Measurements from ENCODE around the gene SORL1-AS1.

SORL1-AS1 gene

DNA sequence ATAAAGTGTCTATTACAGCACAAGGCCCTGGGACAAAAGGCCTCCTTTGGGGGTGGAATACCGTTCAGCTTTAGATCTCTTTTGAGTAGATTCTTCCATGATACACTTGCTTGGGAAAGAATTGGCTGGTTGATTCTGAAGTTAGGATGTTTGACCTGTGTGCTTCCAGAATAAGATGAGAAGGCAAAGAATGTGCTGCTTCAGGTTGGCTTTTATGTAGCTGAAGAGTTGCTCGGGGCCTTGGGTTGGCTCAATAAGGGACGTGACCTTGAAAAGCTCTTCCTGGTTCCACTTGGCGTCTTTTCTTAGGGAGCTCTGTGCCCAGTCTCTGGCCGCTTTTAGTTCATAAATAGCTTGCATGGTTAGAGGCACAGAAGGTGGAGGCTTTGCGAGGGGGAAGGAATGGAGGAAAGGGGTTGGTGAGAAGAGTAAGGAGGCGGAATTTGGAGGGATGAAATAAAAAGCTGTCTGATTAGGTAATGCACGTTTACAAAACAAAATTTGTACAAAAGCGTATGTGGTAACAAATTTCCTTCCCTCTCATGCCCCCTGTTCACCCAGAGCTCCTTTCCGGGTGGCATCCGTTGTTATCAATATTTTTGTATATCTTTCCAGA is 4.2 kb upstream of the SORL1-AS1 start:
- Histone ChIP-seq H3K27me3 (ENCODE audit: control insufficient read depth in 1 of 2, insufficient read depth in 1 of 2, low read length in 2 of 2) (peaks cover 29 to 72% of the 10 kb centered on the region in 2 experiments), H4K91ac (ENCODE audit: low read length) (no peak overlapping the region), H2BK120ac (ENCODE audit: low read depth, low read length) (no peak overlapping the region), H3K4me2 (ENCODE audit: low read length, poor library complexity, severe bottlenecking) (no peak overlapping the region), H3K4ac (ENCODE audit: low read depth in 1 of 2, low read length in 2 of 2) (no peak overlapping the region), H3K27ac (ENCODE audit: low read length, poor library complexity, severe bottlenecking) (no peak overlapping the region), H3K18ac (ENCODE audit: low read depth in 1 of 2, low read length in 2 of 2) (no peak overlapping the region), H3K23ac (ENCODE audit: low read length in 2 of 2) (no peak overlapping the region), H3K9me3 (ENCODE audit: control insufficient read depth, low read length) (no peaks in the 10 kb centered on the region), H2BK5ac (ENCODE audit: low read depth, low read length, poor library complexity, severe bottlenecking) (no peak overlapping the region), H3K14ac (ENCODE audit: low read length in 2 of 2) (no peak overlapping the region), H3K4me3 (ENCODE audit: insufficient read depth in 1 of 2, low read depth in 1 of 2, low read length in 2 of 2) (no peak overlapping the region), H2BK12ac (ENCODE audit: low read length in 2 of 2) (no peak overlapping the region), H3K4me1 (ENCODE audit: control insufficient read depth, insufficient read depth, low read depth, low read length) (peaks cover 7% of the 10 kb centered on the region), H3K36me3 (ENCODE audit: control insufficient read depth in 1 of 2, insufficient read depth in 2 of 2, low read depth in 1 of 2, low read length in 2 of 2) (no peaks in the 10 kb centered on the region), H2AFZ (ENCODE audit: low read depth, low read length) (no peak overlapping the region), H3K9ac (ENCODE audit: low read length) (no peak overlapping the region), H2AK5ac (ENCODE audit: low read length, severe bottlenecking) (no peak overlapping the region), H2BK15ac (ENCODE audit: low read depth, poor library complexity, severe bottlenecking) (no peak overlapping the region), H3K79me1 (replicated peaks; ENCODE audit: low read length, poor library complexity, severe bottlenecking) (no peaks in the 10 kb centered on the region), H4K8ac (ENCODE audit: low read length) (no peak overlapping the region)
- DNase-seq: no peak
- 79% methylated on average over 8 of the region's 11 CpGs for WGBS

DNA sequence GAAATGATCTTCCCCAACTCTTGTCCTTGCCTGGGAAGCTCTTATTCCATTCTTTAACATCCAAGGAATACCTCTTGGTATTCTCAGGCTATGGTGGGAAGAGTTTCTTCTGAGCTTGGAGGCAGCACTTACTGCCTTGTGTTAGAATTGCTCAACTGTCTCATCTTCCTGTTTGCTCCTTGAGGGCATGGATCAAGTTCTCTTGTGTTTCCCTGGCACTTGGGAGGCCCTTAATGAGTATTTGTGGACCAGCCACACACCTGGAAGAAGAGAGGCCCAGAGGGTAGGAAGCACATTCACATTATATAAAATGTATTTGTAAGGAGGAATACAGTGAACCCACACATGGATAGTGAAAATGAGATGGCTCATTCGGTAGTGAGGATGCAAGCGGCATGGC is 3.4 kb upstream of the SORL1-AS1 start:
- Histone ChIP-seq H3K14ac (ENCODE audit: low read length in 2 of 2) (no peak overlapping the region), H2BK120ac (ENCODE audit: low read depth, low read length) (no peak overlapping the region), H3K18ac (ENCODE audit: low read depth in 1 of 2, low read length in 2 of 2) (no peak overlapping the region), H2AK5ac (ENCODE audit: low read length, severe bottlenecking) (no peak overlapping the region), H3K4ac (ENCODE audit: low read depth in 1 of 2, low read length in 2 of 2) (no peak overlapping the region), H4K8ac (ENCODE audit: low read length) (no peak overlapping the region), H3K23ac (ENCODE audit: low read length in 2 of 2) (no peak overlapping the region), H2BK15ac (ENCODE audit: low read depth, poor library complexity, severe bottlenecking) (no peak overlapping the region), H2AFZ (ENCODE audit: low read depth, low read length) (no peak overlapping the region), H3K9ac (ENCODE audit: low read length) (no peak overlapping the region), H2BK5ac (ENCODE audit: low read depth, low read length, poor library complexity, severe bottlenecking) (no peak overlapping the region), H4K91ac (ENCODE audit: low read length) (no peak overlapping the region), H3K79me1 (replicated peaks; ENCODE audit: low read length, poor library complexity, severe bottlenecking) (no peaks in the 10 kb centered on the region), H3K27ac (ENCODE audit: low read length, poor library complexity, severe bottlenecking) (no peak overlapping the region), H3K4me3 (ENCODE audit: insufficient read depth in 1 of 2, low read depth in 1 of 2, low read length in 2 of 2) (no peak overlapping the region), H3K36me3 (ENCODE audit: control insufficient read depth in 1 of 2, insufficient read depth in 2 of 2, low read depth in 1 of 2, low read length in 2 of 2) (no peaks in the 10 kb centered on the region), H3K27me3 (ENCODE audit: control insufficient read depth in 1 of 2, insufficient read depth in 1 of 2, low read length in 2 of 2) (peaks cover 37 to 77% of the 10 kb centered on the region in 2 experiments), H3K9me3 (ENCODE audit: control insufficient read depth, low read length) (no peaks in the 10 kb centered on the region), H3K4me1 (ENCODE audit: control insufficient read depth, insufficient read depth, low read depth, low read length) (peaks cover 11% of the 10 kb centered on the region), H2BK12ac (ENCODE audit: low read length in 2 of 2) (no peak overlapping the region), H3K4me2 (ENCODE audit: low read length, poor library complexity, severe bottlenecking) (no peak overlapping the region)
- WGBS: 100% methylated on average over 2 of the region's 2 CpGs
- DNase-seq: no peak

DNA sequence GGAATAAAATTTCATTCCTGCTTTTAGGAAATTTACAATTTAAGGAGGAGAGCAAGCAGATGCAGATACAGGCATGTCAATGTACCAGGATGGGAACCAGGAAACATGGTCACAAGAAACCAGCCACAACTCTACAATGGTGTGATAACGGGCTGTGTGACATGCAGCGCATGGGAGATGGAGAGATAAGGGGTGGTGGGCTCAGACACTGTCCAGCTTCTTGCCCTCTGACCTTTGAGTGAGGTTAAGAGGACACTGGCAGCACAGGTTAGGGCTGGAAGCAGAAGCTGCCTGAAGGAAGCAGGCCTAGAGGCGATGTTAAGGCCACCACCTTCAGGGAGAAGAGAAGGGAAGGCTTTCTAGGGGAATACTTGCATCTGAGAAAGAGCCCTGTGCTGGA is 2.3 kb upstream of the SORL1-AS1 start:
- Histone ChIP-seq H2BK120ac (ENCODE audit: low read depth, low read length) (no peak overlapping the region), H3K79me1 (replicated peaks; ENCODE audit: low read length, poor library complexity, severe bottlenecking) (no peaks in the 10 kb centered on the region), H3K23ac (ENCODE audit: low read length in 2 of 2) (no peak overlapping the region), H3K4ac (ENCODE audit: low read depth in 1 of 2, low read length in 2 of 2) (no peak overlapping the region), H2BK15ac (ENCODE audit: low read depth, poor library complexity, severe bottlenecking) (no peak overlapping the region), H3K27ac (ENCODE audit: low read length, poor library complexity, severe bottlenecking) (no peak overlapping the region), H3K18ac (ENCODE audit: low read depth in 1 of 2, low read length in 2 of 2) (no peak overlapping the region), H3K36me3 (ENCODE audit: control insufficient read depth in 1 of 2, insufficient read depth in 2 of 2, low read depth in 1 of 2, low read length in 2 of 2) (no peaks in the 10 kb centered on the region), H2BK5ac (ENCODE audit: low read depth, low read length, poor library complexity, severe bottlenecking) (no peak overlapping the region), H3K27me3 (ENCODE audit: control insufficient read depth in 1 of 2, insufficient read depth in 1 of 2, low read length in 2 of 2) (peaks cover 45 to 79% of the 10 kb centered on the region in 2 experiments), H3K4me1 (ENCODE audit: control insufficient read depth, insufficient read depth, low read depth, low read length) (peaks cover 11% of the 10 kb centered on the region), H3K4me3 (ENCODE audit: insufficient read depth in 1 of 2, low read depth in 1 of 2, low read length in 2 of 2) (no peak overlapping the region), H4K8ac (ENCODE audit: low read length) (no peak overlapping the region), H3K9ac (ENCODE audit: low read length) (no peak overlapping the region), H2AFZ (ENCODE audit: low read depth, low read length) (no peak overlapping the region), H4K91ac (ENCODE audit: low read length) (no peak overlapping the region), H3K4me2 (ENCODE audit: low read length, poor library complexity, severe bottlenecking) (no peak overlapping the region), H3K9me3 (ENCODE audit: control insufficient read depth, low read length) (no peaks in the 10 kb centered on the region), H3K14ac (ENCODE audit: low read length in 2 of 2) (no peak overlapping the region), H2BK12ac (ENCODE audit: low read length in 2 of 2) (no peak overlapping the region), H2AK5ac (ENCODE audit: low read length, severe bottlenecking) (no peak overlapping the region)
- WGBS: 66% methylated on average over 3 of the region's 3 CpGs
- no peak for DNase-seq

DNA sequence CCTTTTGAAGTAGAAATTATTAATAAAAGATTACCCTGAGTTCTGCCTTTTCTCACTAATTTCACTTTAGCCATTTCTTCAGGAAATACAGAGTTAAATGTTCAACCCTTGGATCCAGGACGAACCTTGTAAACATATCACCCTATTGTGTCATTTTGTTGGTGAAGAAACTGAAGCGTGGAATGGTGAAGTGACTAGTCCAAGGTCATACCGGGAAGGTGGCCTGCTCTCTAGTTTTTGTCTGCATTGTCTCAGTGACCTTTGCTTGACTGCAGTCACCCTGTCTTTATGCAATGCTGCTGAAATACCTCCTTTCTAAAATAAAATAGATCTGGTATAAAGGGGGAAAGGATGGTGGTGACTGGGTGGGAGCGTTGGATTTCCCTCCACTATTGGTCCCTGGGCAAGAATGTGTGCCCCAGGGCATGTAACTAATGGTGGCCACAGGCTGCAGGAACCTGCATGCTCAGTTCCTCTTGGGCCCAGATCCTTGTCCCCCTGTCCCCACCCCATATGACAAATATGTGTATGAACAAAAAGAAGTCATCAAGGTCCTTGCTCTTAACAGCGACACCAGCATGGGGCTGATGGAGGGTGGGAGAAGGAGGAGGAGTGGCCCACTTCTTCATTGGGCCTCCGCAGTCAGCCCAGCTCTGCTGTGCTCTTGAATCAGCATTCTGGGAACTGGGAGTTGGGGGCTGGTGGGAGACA is 977 bp upstream of the SORL1-AS1 start:
- no peak overlapping the region for H3K23ac ChIP-seq (ENCODE audit: low read length in 2 of 2)
- no peak overlapping the region for H2BK5ac ChIP-seq (ENCODE audit: low read depth, low read length, poor library complexity, severe bottlenecking)
- no peak overlapping the region for H2BK15ac ChIP-seq (ENCODE audit: low read depth, poor library complexity, severe bottlenecking)
- H4K91ac ChIP-seq (ENCODE audit: low read length): no peak overlapping the region
- DNase-seq: no peak
- no peaks in the 10 kb centered on the region for H3K36me3 ChIP-seq (ENCODE audit: control insufficient read depth in 1 of 2, insufficient read depth in 2 of 2, low read depth in 1 of 2, low read length in 2 of 2)
- no peak overlapping the region for H3K14ac ChIP-seq (ENCODE audit: low read length in 2 of 2)
- H3K4me3 ChIP-seq (ENCODE audit: insufficient read depth in 1 of 2, low read depth in 1 of 2, low read length in 2 of 2): no peak overlapping the region
- WGBS: 85% methylated on average over 6 of the region's 6 CpGs
- H3K79me1 ChIP-seq (replicated peaks; ENCODE audit: low read length, poor library complexity, severe bottlenecking): no peaks in the 10 kb centered on the region
- peaks cover 45 to 67% of the 10 kb centered on the region in 2 experiments for H3K27me3 ChIP-seq (ENCODE audit: control insufficient read depth in 1 of 2, insufficient read depth in 1 of 2, low read length in 2 of 2)
- H2AK5ac ChIP-seq (ENCODE audit: low read length, severe bottlenecking): no peak overlapping the region
- no peak overlapping the region for H3K4me2 ChIP-seq (ENCODE audit: low read length, poor library complexity, severe bottlenecking)
- H3K18ac ChIP-seq (ENCODE audit: low read depth in 1 of 2, low read length in 2 of 2): no peak overlapping the region
- no peak overlapping the region for H3K27ac ChIP-seq (ENCODE audit: low read length, poor library complexity, severe bottlenecking)
- no peak overlapping the region for H4K8ac ChIP-seq (ENCODE audit: low read length)
- peaks cover 11% of the 10 kb centered on the region for H3K4me1 ChIP-seq (ENCODE audit: control insufficient read depth, insufficient read depth, low read depth, low read length)
- H3K4ac ChIP-seq (ENCODE audit: low read depth in 1 of 2, low read length in 2 of 2): no peak overlapping the region
- no peaks in the 10 kb centered on the region for H3K9me3 ChIP-seq (ENCODE audit: control insufficient read depth, low read length)
- no peak overlapping the region for H2AFZ ChIP-seq (ENCODE audit: low read depth, low read length)
- H3K9ac ChIP-seq (ENCODE audit: low read length): no peak overlapping the region
- H2BK12ac ChIP-seq (ENCODE audit: low read length in 2 of 2): no peak overlapping the region
- H2BK120ac ChIP-seq (ENCODE audit: low read depth, low read length): no peak overlapping the region
